Epithelial cell of esophagus (primary cell): ENCODE data around the gene NKTR.

ENCODE experiments used
- DNase-seq: peaks from one replicate; pipeline ENCODE4 v3.0.0; 2010; ENCODE audit warnings: low read depth
- H3K4me3 ChIP-seq: 2 replicates; pipeline ENCODE4 v1.5.1; 2011; ENCODE audit warnings: mild to moderate bottlenecking, low read length, control low read depth
- TF ChIP-seq, protein P1 (sequence below): IDR thresholded peaks from 2 replicates; pipeline ENCODE4 v1.5.1; 2011; ENCODE audit warnings: low read depth, mild to moderate bottlenecking, low read length, control low read depth, inconsistent platforms; ENCODE audit not compliant: insufficient read depth; ENCODE audit errors: missing control alignments

The NKTR gene

GRCh38 chr3:42690766-42691680 is 90.5 kb downstream of the NKTR start:
- peak; percentile 17 for DNase-seq
- TF ChIP-seq, protein P1, sequence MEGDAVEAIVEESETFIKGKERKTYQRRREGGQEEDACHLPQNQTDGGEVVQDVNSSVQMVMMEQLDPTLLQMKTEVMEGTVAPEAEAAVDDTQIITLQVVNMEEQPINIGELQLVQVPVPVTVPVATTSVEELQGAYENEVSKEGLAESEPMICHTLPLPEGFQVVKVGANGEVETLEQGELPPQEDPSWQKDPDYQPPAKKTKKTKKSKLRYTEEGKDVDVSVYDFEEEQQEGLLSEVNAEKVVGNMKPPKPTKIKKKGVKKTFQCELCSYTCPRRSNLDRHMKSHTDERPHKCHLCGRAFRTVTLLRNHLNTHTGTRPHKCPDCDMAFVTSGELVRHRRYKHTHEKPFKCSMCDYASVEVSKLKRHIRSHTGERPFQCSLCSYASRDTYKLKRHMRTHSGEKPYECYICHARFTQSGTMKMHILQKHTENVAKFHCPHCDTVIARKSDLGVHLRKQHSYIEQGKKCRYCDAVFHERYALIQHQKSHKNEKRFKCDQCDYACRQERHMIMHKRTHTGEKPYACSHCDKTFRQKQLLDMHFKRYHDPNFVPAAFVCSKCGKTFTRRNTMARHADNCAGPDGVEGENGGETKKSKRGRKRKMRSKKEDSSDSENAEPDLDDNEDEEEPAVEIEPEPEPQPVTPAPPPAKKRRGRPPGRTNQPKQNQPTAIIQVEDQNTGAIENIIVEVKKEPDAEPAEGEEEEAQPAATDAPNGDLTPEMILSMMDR = no peak

GRCh38 chr3:42691816-42692666 is 91.6 kb downstream of the NKTR start:
- TF ChIP-seq, protein P1 = no peak
- DNase-seq = no peak
- H3K4me3 ChIP-seq = no peak overlapping the region

More at GRCh38 chr3:42690766-42691680, 90.5 kb downstream of the NKTR start:
- no peak overlapping the region for H3K4me3 ChIP-seq

DNA sequence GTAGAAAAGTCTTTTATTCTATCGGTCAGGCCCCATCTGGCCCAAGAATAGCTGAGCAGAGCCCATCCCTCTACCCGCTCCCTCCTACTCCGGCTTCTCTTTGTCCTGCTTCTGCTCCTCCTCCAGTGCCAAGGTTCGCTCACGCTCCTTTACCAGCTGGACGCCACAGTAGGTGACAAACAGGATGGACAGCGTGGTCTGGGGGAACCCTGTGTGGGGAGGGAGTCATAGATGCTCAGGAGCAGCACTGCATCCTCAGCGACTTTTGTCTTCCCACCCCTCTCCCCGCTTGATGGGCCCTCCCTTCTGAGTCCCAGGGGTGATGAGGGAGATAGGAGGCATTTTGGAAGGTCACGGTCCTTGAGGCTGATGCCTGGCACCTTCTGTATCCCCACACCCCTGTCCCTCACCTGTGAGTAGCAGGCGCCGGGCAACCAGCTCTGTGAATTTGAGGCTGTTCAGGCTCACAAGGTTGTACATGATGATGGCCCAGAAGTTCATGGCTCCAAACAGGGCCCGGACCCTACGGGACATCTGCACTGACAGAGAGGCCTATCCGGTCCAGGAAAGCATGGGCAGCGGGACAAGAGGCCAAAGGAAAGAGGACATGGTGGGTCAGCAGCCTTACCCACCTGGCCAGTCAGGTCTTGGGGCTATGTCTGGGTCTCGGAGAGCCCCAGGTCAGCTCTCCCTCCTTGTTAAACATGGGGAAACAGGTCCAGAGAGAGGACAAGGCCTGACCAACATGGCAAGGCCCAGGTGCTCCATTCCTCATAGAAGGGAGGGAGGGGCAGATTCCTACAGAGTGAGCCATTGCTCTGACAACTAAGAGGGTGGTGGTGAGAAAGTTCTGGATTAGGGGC is 92.4 kb downstream of the NKTR start:
- DNase-seq = peak; percentile 52
- TF ChIP-seq, protein P1 = no peak

GRCh38 chr3:42693530-42693930 is 93.0 kb downstream of the NKTR start:
- no peak overlapping the region for H3K4me3 ChIP-seq
- DNase-seq = no peak
- TF ChIP-seq, protein P1 = no peak

More for the DNA sequence above, 92.4 kb downstream of the NKTR start:
- no peak overlapping the region for H3K4me3 ChIP-seq

DNA sequence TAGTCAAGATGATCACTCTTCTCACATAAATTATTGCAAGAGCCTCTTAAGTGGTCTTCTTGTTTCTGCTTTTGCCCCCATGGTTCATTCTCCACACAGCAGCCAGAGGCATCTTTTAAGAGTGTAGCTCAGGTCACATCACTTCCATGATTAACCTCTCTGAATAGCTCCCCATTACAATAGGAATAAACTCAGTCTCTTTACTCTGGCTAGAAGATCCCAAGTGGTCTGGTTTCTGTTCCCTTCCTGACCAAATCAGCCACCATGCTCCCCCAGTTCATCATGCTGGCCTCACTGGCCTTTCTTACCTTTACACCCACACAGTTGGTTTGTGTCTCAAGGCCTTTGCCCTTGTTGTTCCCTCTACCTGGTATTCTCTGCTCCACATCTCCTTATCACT is 93.9 kb downstream of the NKTR start:
- no peak overlapping the region for H3K4me3 ChIP-seq
- DNase-seq = no peak
- TF ChIP-seq, protein P1 = no peak

- no peak overlapping the region for H3K4me3 ChIP-seq
- TF ChIP-seq, protein P1 = no peak
- no peak for DNase-seq
These were observed 96.1 kb downstream of the NKTR start for GRCh38 chr3:42696356-42697288.
